OCI-LY7 (cell line): ENCODE results near the gene NFIX. TPM values are rescaled to one million over a fixed set of nuclear protein-coding genes. Genes with fewer than 3 reads are reported as not detected.
A peak's percentile ranks its signal among the peaks of the same experiment; 100 is the strongest.

Experiments
- BruUV-seq: library from RNA; stranded (reverse); fragments of 400-500 nt; replicated peaks from 2 replicates; lab custom pipeline; 2021; lab: Mats Ljungman, UMichigan
- CTCF ChIA-PET: fragments of 300-600 bp; sonication (Branson Sonifier 250); formaldehyde crosslinking; loops from one replicate; lab custom pipeline; 2022; ENCODE audit warnings: antibody characterized with exemption; ENCODE audit not compliant: unreplicated experiment; lab: Charles Lee
- POLR2A ChIA-PET: fragments of 300-600 bp; sonication (Branson Sonifier 250); formaldehyde crosslinking; loops from one replicate; lab custom pipeline; 2022; ENCODE audit warnings: antibody characterized with exemption; lab: Charles Lee
- DNase-seq: peaks from one replicate; pipeline ENCODE4 v3.0.0-alpha.2; 2015; ENCODE audit warnings: low spot score
- H2AFZ ChIP-seq: fragments of 200-600 bp; sonication (generic), shearing (Covaris generic); 2 replicates; pipeline ENCODE4 v1.6.1; 2014; ENCODE audit warnings: mild to moderate bottlenecking, antibody characterized with exemption, low read length, moderate library complexity
- H3K27ac ChIP-seq: fragments of 200-600 bp; sonication (generic); 2 replicates; pipeline ENCODE4 v1.5.1; 2014; ENCODE audit warnings: mixed run types, low read depth, mild to moderate bottlenecking, moderate library complexity, low read length, inconsistent platforms; ENCODE audit not compliant: poor library complexity, severe bottlenecking
- H3K36me3 ChIP-seq: fragments of 200-600 bp; sonication (generic); 2 replicates; pipeline ENCODE4 v1.6.1; 2014; ENCODE audit warnings: mild to moderate bottlenecking, antibody characterized with exemption, low read length, moderate library complexity, mixed read lengths; ENCODE audit not compliant: insufficient read depth
- H3K4me1 ChIP-seq: fragments of 200-600 bp; sonication (generic); 2 replicates; pipeline ENCODE4 v1.5.1; 2014; ENCODE audit warnings: mild to moderate bottlenecking, low read length; ENCODE audit not compliant: insufficient read depth, poor library complexity, severe bottlenecking
- H3K4me2 ChIP-seq: fragments of 200-600 bp; sonication (generic); 2 replicates; pipeline ENCODE4 v1.6.1; 2014; ENCODE audit warnings: mild to moderate bottlenecking, low read length
- H3K4me3 ChIP-seq: fragments of 200-600 bp; sonication (generic); 2 replicates; pipeline ENCODE4 v1.5.1; 2014; ENCODE audit warnings: mild to moderate bottlenecking, low read depth, low read length; ENCODE audit not compliant: poor library complexity, severe bottlenecking
- H3K79me2 ChIP-seq: fragments of 200-600 bp; sonication (generic); 2 replicates; pipeline ENCODE4 v1.6.1; 2016; ENCODE audit warnings: low read depth, mild to moderate bottlenecking, low read length, moderate library complexity, mixed read lengths; ENCODE audit not compliant: insufficient read depth
- H3K9me2 ChIP-seq: fragments of 200-600 bp; sonication (generic); 2 replicates; pipeline ENCODE4 v1.6.1; 2016; ENCODE audit warnings: mild to moderate bottlenecking, low read length, mixed read lengths; ENCODE audit not compliant: insufficient read depth
- H3K9me3 ChIP-seq: fragments of 200-600 bp; sonication (generic); 2 replicates; pipeline ENCODE4 v1.6.1; 2014; ENCODE audit warnings: mild to moderate bottlenecking, mixed run types, low read length, mixed read lengths
- H4K20me1 ChIP-seq: fragments of 200-600 bp; sonication (generic); 2 replicates; pipeline ENCODE4 v1.6.1; 2014; ENCODE audit warnings: mild to moderate bottlenecking, antibody characterized with exemption, low read length, moderate library complexity, mixed read lengths; ENCODE audit not compliant: insufficient read depth
- EZH2phosphoT487 ChIP-seq: fragments of 200-600 bp; sonication (generic); IDR thresholded peaks from 2 replicates; pipeline ENCODE4 v1.6.1; 2018; ENCODE audit warnings: low read depth, borderline replicate concordance, mild to moderate bottlenecking, mixed run types, antibody characterized with exemption, low read length, moderate library complexity, mixed read lengths
- intact Hi-C: fragments of 100-400 bp; cut with micrococcal nuclease; formaldehyde crosslinking; loops from one replicate; pipeline ENCODE4 v1.10.0; 2022; ENCODE audit not compliant: unreplicated experiment
- total RNA-seq, 2 experiments: library from RNA; depleted of rRNA in 1 of 2; stranded (reverse); fragments of >200 nt in 1 of 2; shearing (Covaris generic) in 1 of 2; gene quantifications; 2 replicates each; pipeline ENCODE4 v1.2.3, GENCODE V29; 2014 to 2022
- TF ChIP-seq, protein P1 (sequence below): fragments of 200-600 bp; sonication (generic); conservative IDR thresholded peaks from 2 replicates; pipeline ENCODE4 v1.5.1; 2014; ENCODE audit warnings: mild to moderate bottlenecking, antibody characterized with exemption, low read length, moderate library complexity, mixed read lengths

NFIX gene
- total RNA-seq, 2 experiments from 2014 or later, result 0.16 to 0.72 TPM

DNA sequence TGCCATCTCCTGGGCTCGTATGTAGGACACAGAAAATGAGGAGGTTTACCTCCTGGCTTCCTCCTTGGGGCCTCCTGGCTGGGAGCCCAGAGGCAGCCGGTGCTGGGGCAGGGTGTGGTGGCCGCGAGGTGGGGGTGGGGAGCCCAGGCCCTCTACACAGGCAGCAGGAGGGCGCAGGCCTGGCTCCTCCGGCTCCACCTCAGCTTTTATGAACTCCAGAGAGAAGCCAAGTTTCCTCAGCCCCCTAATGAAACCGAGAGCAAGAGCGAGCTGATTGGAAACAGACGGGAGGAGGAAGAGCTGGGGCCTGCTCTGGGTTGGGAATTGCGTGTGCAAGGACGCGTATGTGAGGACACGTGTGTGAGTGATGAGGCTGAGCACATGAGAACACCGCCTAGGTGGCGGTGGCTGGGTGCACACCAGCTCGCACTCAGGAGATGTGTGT, 84.3 kb downstream of the NFIX start:
- intact Hi-C loops, result no loop called here
- CTCF ChIA-PET, result interaction anchor here (0.5 kb wide), 1 partner anchor 17 kb away, joined by 3 read pairs; no protein-coding TSS in a partner anchor
- Histone ChIP-seq H3K4me2 (no peak overlapping the region), H3K9me2 (no peaks in the 10 kb centered on the region), H3K4me1 (peaks cover 6% of the 10 kb centered on the region), H3K9me3 (no peaks in the 10 kb centered on the region), H3K36me3 (no peaks in the 10 kb centered on the region), H3K27ac (no peak overlapping the region), H3K79me2 (no peaks in the 10 kb centered on the region), H4K20me1 (no peaks in the 10 kb centered on the region), H2AFZ (no peak overlapping the region), H3K4me3 (no peak overlapping the region)
- TF ChIP-seq EZH2phosphoT487, result no peak
- TF ChIP-seq, protein P1, sequence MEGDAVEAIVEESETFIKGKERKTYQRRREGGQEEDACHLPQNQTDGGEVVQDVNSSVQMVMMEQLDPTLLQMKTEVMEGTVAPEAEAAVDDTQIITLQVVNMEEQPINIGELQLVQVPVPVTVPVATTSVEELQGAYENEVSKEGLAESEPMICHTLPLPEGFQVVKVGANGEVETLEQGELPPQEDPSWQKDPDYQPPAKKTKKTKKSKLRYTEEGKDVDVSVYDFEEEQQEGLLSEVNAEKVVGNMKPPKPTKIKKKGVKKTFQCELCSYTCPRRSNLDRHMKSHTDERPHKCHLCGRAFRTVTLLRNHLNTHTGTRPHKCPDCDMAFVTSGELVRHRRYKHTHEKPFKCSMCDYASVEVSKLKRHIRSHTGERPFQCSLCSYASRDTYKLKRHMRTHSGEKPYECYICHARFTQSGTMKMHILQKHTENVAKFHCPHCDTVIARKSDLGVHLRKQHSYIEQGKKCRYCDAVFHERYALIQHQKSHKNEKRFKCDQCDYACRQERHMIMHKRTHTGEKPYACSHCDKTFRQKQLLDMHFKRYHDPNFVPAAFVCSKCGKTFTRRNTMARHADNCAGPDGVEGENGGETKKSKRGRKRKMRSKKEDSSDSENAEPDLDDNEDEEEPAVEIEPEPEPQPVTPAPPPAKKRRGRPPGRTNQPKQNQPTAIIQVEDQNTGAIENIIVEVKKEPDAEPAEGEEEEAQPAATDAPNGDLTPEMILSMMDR, result no peak
- no peak for DNase-seq
- POLR2A ChIA-PET, result no interaction called here
- no TSS peak for BruUV-seq

DNA sequence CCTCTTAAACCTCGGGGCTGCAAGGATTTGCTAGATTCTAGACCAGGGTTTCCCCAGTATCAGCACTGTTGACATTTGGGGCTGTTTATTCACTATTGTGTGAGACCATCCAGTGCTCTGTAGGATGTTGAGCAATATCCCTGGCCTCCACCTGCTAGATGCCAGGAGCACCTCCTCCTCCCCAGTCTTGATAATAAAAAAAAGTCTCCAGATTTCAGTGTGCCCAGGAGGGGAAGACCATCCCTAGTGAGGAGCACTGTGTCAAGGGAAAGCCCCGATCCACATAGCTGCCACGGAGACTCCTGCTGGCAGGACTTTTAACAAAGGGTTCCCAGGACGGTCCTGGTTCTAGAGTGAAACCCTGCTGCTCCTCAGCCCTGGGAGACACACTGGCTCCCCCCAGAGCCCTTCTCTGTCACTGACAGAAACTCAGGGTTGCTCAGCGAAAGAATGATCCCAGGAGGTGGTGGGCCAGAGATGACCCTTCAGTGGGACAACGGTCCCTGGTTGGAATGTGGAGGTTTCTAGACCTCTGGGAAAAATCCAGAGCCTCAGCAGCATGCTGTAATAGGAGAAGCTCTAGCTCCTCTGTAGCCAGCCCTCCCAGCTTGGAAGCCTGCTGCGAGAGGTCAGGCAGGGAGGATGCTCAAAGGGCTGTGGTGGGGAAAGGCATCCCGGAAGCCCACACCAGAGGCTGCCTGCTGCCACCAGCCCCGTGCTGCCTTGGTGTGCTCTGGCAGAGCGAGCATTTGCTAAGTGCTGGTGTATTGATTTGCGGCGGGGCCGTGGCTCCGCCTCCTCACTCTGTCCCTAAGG, 87.1 kb downstream of the NFIX start:
- intact Hi-C loops, result no loop called here
- Histone ChIP-seq H3K9me2 (no peaks in the 10 kb centered on the region), H4K20me1 (no peaks in the 10 kb centered on the region), H2AFZ (no peak overlapping the region), H3K36me3 (no peaks in the 10 kb centered on the region), H3K4me2 (no peak overlapping the region), H3K9me3 (no peaks in the 10 kb centered on the region), H3K4me3 (no peak overlapping the region), H3K27ac (no peak overlapping the region), H3K4me1 (peaks cover under 1% of the 10 kb centered on the region), H3K79me2 (no peaks in the 10 kb centered on the region)
- BruUV-seq, result no TSS peak
- POLR2A ChIA-PET, result interaction anchor here (1.0 kb wide), 1 partner anchor 22 kb away, joined by 4 read pairs; no protein-coding TSS in a partner anchor
- no peak for DNase-seq
- CTCF ChIA-PET, result no interaction called here
- no peak for TF ChIP-seq EZH2phosphoT487
- TF ChIP-seq, protein P1, result peak; percentile 68

DNA sequence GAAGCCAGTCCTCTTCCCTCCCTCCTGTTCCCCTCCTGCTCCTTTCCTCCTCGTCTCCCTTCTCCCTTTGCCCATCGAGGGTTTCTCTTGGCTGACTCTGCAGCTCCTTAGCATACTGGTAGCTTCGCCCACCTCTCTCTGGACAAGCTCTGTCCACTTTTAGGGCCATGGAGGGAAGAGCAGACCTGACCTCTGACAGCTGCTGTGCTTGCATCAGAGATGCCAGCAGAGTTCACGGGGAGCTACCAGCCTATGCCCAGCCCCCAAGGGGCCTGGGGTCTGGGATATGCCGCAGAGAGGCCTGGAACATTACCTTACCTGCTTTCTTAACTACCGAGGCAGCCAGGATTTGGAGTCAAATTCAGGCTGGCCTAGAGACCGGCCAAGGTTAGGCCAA, 87.7 kb downstream of the NFIX start:
- no peaks in the 10 kb centered on the region for H3K9me2 ChIP-seq
- H3K4me3 ChIP-seq, result no peak overlapping the region
- no peak overlapping the region for H2AFZ ChIP-seq
- intact Hi-C loops, result no loop called here
- no peaks in the 10 kb centered on the region for H4K20me1 ChIP-seq
- POLR2A ChIA-PET, result interaction anchor here (1.0 kb wide), 1 partner anchor 22 kb away, joined by 4 read pairs; no protein-coding TSS in a partner anchor
- DNase-seq, result no peak
- BruUV-seq, result no TSS peak
- H3K79me2 ChIP-seq, result no peaks in the 10 kb centered on the region
- H3K36me3 ChIP-seq, result no peaks in the 10 kb centered on the region
- H3K4me1 ChIP-seq, result no peaks in the 10 kb centered on the region
- H3K9me3 ChIP-seq, result no peaks in the 10 kb centered on the region
- TF ChIP-seq, protein P1, result no peak
- CTCF ChIA-PET, result no interaction called here
- H3K27ac ChIP-seq, result no peak overlapping the region
- H3K4me2 ChIP-seq, result no peak overlapping the region
